Tongue (tissue), 2 donors: Measurements from ENCODE around the gene TRABD. TPM values are rescaled to one million over a fixed set of nuclear protein-coding genes. Genes with fewer than 3 reads are reported as not detected.

Experiments used
- DNase-seq: peaks from one replicate; pipeline ENCODE4 v3.0.0-alpha.2; 2015
- total RNA-seq: library from RNA; depleted of rRNA; stranded (reverse); fragments of >200 nt; gene quantifications from one replicate; pipeline ENCODE4 v1.2.3, GENCODE V29; 2014

The TRABD gene
- total RNA-seq, 1 donor from 2014 or later, result 18.5 TPM

DNA sequence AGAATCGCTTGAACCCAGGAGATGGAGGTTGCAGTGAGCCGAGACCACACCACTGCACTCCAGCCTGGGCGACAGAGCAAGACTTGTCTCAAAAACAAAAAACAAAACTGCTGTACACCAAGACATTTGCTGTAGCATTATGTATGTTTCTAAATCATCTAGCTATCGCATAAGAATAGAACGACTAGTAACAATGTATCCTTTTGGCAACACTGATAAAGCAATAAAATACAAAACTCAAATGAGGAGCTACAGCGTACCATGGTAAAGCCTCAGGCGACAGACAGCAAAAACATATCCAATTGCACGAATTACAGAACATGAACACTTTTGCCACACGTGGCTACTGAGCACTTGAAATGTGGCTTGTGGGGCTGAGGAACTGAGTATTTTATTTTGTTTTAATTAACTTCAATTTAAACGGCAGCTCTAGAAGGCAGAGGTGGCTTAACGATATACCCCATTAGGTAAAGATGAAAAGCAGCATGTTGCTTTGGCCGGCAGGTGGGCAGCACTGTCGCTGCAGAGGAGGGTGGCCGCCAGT is 56.8 kb downstream of the TRABD start:
- DNase-seq, result no peak

DNA sequence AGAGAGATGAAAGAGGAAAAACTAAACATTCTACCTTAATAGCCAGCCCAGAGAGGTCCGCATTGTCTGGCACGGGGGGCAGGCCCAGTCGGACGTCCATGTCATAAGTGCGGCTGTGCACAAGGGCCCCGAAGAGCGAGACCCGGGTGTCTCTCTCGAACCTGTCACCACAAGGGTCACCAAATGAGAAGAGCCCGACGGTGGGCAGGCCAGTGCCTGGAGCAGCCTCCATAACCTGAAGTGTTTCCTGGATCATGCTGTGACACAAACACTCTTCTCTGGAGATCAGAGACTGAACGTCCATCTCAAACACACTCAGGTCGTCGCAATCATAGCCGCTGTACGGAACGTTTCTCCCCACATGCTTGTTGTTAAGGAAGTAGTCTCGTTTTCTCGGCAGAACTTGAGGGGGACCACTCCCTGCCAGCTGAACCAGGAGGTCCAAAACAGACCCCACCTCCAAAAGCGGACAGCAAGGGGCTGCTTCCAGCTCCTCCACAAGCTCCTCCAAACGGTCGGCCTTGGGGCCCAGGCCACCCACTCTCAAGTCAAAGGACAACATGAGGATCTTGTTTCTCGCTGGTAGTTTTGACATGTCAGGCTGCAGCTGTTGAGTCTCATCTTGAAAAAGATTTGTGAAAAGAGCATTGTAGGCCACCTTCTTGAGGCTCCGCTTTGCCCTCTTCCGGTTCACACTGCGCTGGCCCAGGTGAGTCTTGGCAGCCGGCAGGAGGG is 58.1 kb downstream of the TRABD start:
- DNase-seq, result no peak

GRCh38 chr22:50244420-50245213 is 58.9 kb downstream of the TRABD start, which contains the start of gene TUBGCP6:
Gene TUBGCP6 (minus strand): TSS chr22:50245023. CDS start chr22:50244459, 564 bp downstream.
- peak; percentile 98 for DNase-seq

DNA sequence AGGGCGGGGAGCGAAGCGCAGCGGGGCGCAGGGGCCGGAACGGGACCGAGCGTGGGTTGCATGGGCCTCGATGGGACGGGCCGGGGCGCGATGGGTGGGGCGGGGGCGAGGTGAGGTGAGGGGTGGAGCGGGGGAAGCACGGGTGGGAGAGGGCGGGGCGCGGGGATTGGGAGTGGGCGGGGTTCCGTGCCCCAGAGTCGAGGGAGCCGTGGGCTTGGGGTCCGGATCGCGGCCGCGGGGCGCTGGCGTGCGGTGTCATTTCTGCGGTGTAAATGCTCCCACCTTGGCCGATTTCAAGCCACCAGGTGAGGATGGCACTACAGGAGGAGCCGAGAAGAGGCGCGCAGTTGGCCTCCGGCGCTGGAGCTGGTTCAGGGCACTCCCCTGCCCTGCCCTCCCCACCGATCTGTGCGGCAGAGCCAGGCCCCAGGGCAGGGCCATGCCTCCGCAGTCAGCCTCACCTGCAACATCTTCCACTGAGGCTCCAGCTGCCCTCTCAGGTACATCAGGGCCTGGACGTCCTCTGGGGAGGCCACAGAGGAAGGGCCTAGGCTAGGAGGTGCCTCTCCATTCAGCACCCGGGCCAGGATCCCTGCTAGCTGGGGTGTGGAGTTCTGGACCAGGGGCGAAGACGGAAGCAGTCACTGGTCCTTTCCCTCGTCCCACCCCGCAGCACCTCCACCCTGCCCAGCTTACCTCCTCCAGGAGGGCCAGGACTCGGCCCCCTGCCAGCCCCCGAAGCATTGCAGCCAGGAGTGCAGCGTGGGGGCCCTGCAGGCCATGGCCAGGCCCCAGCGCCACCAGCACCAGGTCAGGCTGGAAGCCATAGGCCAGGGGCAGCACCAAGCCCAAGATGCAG is 59.7 kb downstream of the TRABD start:
- DNase-seq, result no peak

- DNase-seq, result no peak
Measured at GRCh38 chr22:50246242-50247175, 60.8 kb downstream of the TRABD start.

DNA sequence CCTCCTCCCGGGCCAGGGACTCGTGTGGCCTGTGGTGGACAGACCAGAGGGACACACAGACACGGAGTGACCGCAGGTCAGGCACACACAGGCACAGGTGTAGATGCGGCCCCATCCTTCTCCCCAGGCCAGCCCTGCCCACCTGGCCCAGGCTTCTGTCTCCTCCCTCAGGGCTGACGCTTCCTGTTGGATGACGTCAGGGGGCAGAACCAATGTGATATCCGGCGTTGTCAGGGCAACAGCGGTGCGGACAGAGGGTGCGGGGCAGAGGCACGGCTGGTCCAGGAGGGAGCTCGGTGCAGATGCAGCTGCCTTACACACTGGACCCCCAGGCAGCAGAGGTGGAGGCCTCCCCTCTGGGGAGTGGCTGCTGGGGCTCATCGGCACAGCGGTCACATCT is 62.0 kb downstream of the TRABD start:
- DNase-seq, result no peak

DNA sequence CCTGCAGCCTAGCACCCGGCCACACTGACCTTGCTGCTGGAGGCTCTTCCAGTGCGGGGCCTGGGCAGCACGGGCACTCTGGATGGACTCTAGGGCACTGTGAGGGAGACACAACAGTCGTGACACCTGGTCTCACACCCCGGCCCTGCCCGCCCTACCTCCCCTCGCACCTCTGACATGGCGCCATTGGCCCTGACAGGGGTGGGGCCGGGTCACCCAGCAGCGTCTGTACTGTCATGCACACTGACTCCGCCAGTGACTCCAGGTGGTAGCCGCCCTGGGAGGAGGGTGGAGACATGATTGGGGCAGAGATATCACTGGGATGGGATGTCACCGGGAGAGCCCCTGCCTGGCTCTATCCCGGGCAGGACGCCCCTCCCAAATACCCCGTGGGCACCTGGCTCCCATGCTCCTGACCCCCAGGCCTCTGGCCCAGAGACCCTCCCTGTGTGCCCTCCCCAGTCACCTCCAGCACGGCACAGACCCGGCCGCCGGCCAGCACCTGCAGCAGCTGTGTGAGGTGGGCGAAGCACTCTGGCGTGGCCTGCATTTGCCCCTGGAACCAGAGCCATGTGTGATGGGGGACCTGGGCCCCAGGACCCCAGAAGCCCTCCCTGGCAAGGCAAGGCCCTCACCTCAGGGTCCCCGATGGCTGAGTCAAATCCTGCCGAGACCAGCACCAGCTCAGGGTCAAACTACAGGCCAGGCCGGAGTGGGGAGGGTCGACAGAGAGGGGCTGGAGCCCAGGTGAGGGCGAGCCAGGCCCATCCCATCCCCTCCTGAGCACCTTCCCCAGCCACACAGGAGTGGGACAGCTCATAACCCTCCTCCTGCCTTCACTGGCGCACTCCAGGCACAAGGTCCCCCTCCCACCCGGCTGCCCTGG is 62.7 kb downstream of the TRABD start:
- DNase-seq, result no peak

Other genes with a start within 250 kb of the TRABD start
- 57.0 TPM for gene PIM3, start 225.1 kb upstream of the TRABD start, total RNA-seq
- gene IL17REL, start 173.1 kb upstream of the TRABD start, total RNA-seq, result not detected
- gene TTLL8, start 127.6 kb upstream of the TRABD start, total RNA-seq, result not detected
- 0.21 TPM for gene MLC1, start 100.5 kb upstream of the TRABD start, total RNA-seq
- gene MOV10L1, start 95.9 kb upstream of the TRABD start, total RNA-seq, result 1.0 TPM
- 0.31 TPM for gene PANX2, start 15.2 kb upstream of the TRABD start, total RNA-seq
- 15.0 TPM for gene SELENOO, start 15.1 kb downstream of the TRABD start, total RNA-seq
- gene TUBGCP6, start 59.1 kb downstream of the TRABD start, total RNA-seq, result 39.7 TPM
- 23.4 TPM for gene HDAC10, start 65.4 kb downstream of the TRABD start, total RNA-seq
- gene MAPK12, start 75.8 kb downstream of the TRABD start, total RNA-seq, result 29.4 TPM
- 4.0 TPM for gene MAPK11, start 84.5 kb downstream of the TRABD start, total RNA-seq
- 146 TPM for gene PLXNB2, start 121.7 kb downstream of the TRABD start, total RNA-seq
- gene DENND6B, start 141.1 kb downstream of the TRABD start, total RNA-seq, result 7.5 TPM
- gene PPP6R2, start 157.4 kb downstream of the TRABD start, total RNA-seq, result 49.5 TPM